ENCODE results near the gene WDR20. TPM values are rescaled to one million over a fixed set of nuclear protein-coding genes. Genes with fewer than 3 reads are reported as not detected.
"Not testable (repeated sequence)": the region's sequence is repeated elsewhere in the genome, so short reads cannot be mapped to it uniquely, and the experiment has no call there.

The WDR20 gene
- total and polyA plus RNA-seq, 2 donors (not counting 3 experiments of a cell fraction or from before 2014, with no cell fraction given): 12.2 to 22.4 TPM

DNA sequence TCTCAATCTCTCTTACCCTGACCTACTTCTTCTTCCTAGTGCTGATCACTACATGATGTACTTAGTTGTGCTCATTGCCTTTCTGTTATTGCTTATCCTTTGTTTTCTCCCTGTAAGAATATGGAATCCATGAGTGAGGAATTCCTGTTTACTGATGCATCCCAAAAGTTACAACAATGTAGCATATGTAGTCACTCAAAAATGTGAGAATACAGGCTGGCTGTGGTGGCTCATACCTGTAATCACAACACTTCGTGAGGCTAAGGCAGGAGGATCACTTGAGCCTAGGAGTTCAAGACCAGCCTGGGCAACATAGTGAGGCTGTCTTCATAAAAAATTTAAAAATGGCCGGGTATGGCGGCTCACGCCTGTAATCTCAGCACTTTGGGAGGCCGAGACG is 8.0 kb upstream of the WDR20 start:
- CTCF ChIA-PET: no interaction called here
- POLR2A ChIA-PET: no interaction called here
- FAIRE-seq: no peak
- dilution Hi-C loops (cut with MboI; ENCODE audit: extremely low pct_ligation_motif_present, low sequenced_read_pairs): no loop called here
- Histone ChIP-seq H4K20me1 (replicated peaks; ENCODE audit: control insufficient read depth, extremely low read depth, insufficient read depth, low read length) (no peaks in the 10 kb centered on the region), H3K9me1 (replicated peaks; ENCODE audit: control insufficient read depth, extremely low read depth, insufficient read depth, low read length) (no peaks in the 10 kb centered on the region), H3K4me2 (ENCODE audit: insufficient read depth, low read length) (no peak overlapping the region), H3K9ac (replicated peaks; ENCODE audit: extremely low read depth, insufficient read depth, low read length) (no peak overlapping the region), H3K79me2 (ENCODE audit: control insufficient read depth, insufficient read depth, low read length) (no peaks in the 10 kb centered on the region), H3K4me1 (ENCODE audit: control insufficient read depth, extremely low read depth, insufficient read depth, low read length) (no peaks in the 10 kb centered on the region), H3K36me3 (ENCODE audit: control insufficient read depth in 2 of 2, extremely low read depth in 1 of 2, insufficient read depth in 2 of 2, low read length in 2 of 2) (no peaks in the 10 kb centered on the region), H3K4me3 (replicated peaks in 1 of 3; ENCODE audit: insufficient read depth in 1 of 3, low read depth in 1 of 3, low read length in 3 of 3) (no peak overlapping the region), H3K27me3 (ENCODE audit: control insufficient read depth in 2 of 2, insufficient read depth in 2 of 2, low read length in 2 of 2) (no peaks in the 10 kb centered on the region), H2AFZ (ENCODE audit: low read depth, low read length) (no peak overlapping the region), H3K9me3 (replicated peaks; ENCODE audit: control insufficient read depth, insufficient read depth, low read length) (no peaks in the 10 kb centered on the region), H3K27ac (ENCODE audit: insufficient read depth, low read depth, low read length) (no peak overlapping the region)
- BruUV-seq (replicated peaks): no TSS peak
- intact Hi-C loops (cut with micrococcal nuclease): no loop called here
- DNase-seq (ENCODE audit: low read depth, low spot score): no peak
- TF ChIP-seq, protein P1, sequence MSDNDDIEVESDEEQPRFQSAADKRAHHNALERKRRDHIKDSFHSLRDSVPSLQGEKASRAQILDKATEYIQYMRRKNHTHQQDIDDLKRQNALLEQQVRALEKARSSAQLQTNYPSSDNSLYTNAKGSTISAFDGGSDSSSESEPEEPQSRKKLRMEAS (IDR thresholded peaks at IDR 0.05; ENCODE audit: insufficient read depth, insufficient read length): no peak
- no peak for TF ChIP-seq CTCF (IDR thresholded peaks at IDR 0.05; ENCODE audit: extremely low read depth in 1 of 2, insufficient read depth in 1 of 2, low read depth in 1 of 2, low read length in 2 of 2)
- no peak for TF ChIP-seq EZH2 (IDR thresholded peaks at IDR 0.05; ENCODE audit: borderline replicate concordance, low read depth, low read length, severe bottlenecking)
- no peak for TF ChIP-seq GATA2 (IDR thresholded peaks at IDR 0.05; ENCODE audit: insufficient read depth, insufficient read length, low read depth, low read length)
- no peak for TF ChIP-seq POLR2A (IDR thresholded peaks at IDR 0.05; ENCODE audit: low read depth, low read length)

- H3K79me2 ChIP-seq (ENCODE audit: control insufficient read depth, insufficient read depth, low read length); H4K20me1 ChIP-seq (replicated peaks; ENCODE audit: control insufficient read depth, extremely low read depth, insufficient read depth, low read length); POLR2A ChIA-PET; FAIRE-seq; H3K27me3 ChIP-seq (ENCODE audit: control insufficient read depth in 2 of 2, insufficient read depth in 2 of 2, low read length in 2 of 2); H3K4me2 ChIP-seq (ENCODE audit: insufficient read depth, low read length); DNase-seq (ENCODE audit: low read depth, low spot score); BruUV-seq (replicated peaks); dilution Hi-C loops (cut with MboI; ENCODE audit: extremely low pct_ligation_motif_present, low sequenced_read_pairs); H3K9me3 ChIP-seq (replicated peaks; ENCODE audit: control insufficient read depth, insufficient read depth, low read length); H3K27ac ChIP-seq (ENCODE audit: insufficient read depth, low read depth, low read length); H3K4me1 ChIP-seq (ENCODE audit: control insufficient read depth, extremely low read depth, insufficient read depth, low read length); H3K4me3 ChIP-seq (replicated peaks in 1 of 3; ENCODE audit: insufficient read depth in 1 of 3, low read depth in 1 of 3, low read length in 3 of 3); H2AFZ ChIP-seq (ENCODE audit: low read depth, low read length); H3K36me3 ChIP-seq (ENCODE audit: control insufficient read depth in 2 of 2, extremely low read depth in 1 of 2, insufficient read depth in 2 of 2, low read length in 2 of 2); intact Hi-C loops (cut with micrococcal nuclease); H3K9ac ChIP-seq (replicated peaks; ENCODE audit: extremely low read depth, insufficient read depth, low read length); H3K9me1 ChIP-seq (replicated peaks; ENCODE audit: control insufficient read depth, extremely low read depth, insufficient read depth, low read length): not testable (repeated sequence)
- CTCF ChIA-PET: interaction anchor here (0.9 kb wide), 1 partner anchor 13 kb away, joined by 3 read pairs; no protein-coding TSS in a partner anchor
These were observed 5.7 kb upstream of the WDR20 start for GRCh38 chr14:102134021-102134420.

GRCh38 chr14:102134719-102135118 is 5.0 kb upstream of the WDR20 start:
- H3K36me3 ChIP-seq (ENCODE audit: control insufficient read depth in 2 of 2, extremely low read depth in 1 of 2, insufficient read depth in 2 of 2, low read length in 2 of 2); H3K4me3 ChIP-seq (replicated peaks in 1 of 3; ENCODE audit: insufficient read depth in 1 of 3, low read depth in 1 of 3, low read length in 3 of 3); H3K79me2 ChIP-seq (ENCODE audit: control insufficient read depth, insufficient read depth, low read length); BruUV-seq (replicated peaks); POLR2A ChIA-PET; H2AFZ ChIP-seq (ENCODE audit: low read depth, low read length); H3K27ac ChIP-seq (ENCODE audit: insufficient read depth, low read depth, low read length); H3K4me2 ChIP-seq (ENCODE audit: insufficient read depth, low read length); CTCF ChIA-PET; FAIRE-seq; dilution Hi-C loops (cut with MboI; ENCODE audit: extremely low pct_ligation_motif_present, low sequenced_read_pairs); H3K9ac ChIP-seq (replicated peaks; ENCODE audit: extremely low read depth, insufficient read depth, low read length); H3K4me1 ChIP-seq (ENCODE audit: control insufficient read depth, extremely low read depth, insufficient read depth, low read length); DNase-seq (ENCODE audit: low read depth, low spot score); H4K20me1 ChIP-seq (replicated peaks; ENCODE audit: control insufficient read depth, extremely low read depth, insufficient read depth, low read length); intact Hi-C loops (cut with micrococcal nuclease); H3K9me1 ChIP-seq (replicated peaks; ENCODE audit: control insufficient read depth, extremely low read depth, insufficient read depth, low read length); H3K9me3 ChIP-seq (replicated peaks; ENCODE audit: control insufficient read depth, insufficient read depth, low read length); H3K27me3 ChIP-seq (ENCODE audit: control insufficient read depth in 2 of 2, insufficient read depth in 2 of 2, low read length in 2 of 2): not testable (repeated sequence)
